ENCODE results near the gene AMOTL2.

GRCh38 chr3:134339913-134340312, 34.3 kb downstream of the AMOTL2 start:
- TF ChIP-seq, protein P1, sequence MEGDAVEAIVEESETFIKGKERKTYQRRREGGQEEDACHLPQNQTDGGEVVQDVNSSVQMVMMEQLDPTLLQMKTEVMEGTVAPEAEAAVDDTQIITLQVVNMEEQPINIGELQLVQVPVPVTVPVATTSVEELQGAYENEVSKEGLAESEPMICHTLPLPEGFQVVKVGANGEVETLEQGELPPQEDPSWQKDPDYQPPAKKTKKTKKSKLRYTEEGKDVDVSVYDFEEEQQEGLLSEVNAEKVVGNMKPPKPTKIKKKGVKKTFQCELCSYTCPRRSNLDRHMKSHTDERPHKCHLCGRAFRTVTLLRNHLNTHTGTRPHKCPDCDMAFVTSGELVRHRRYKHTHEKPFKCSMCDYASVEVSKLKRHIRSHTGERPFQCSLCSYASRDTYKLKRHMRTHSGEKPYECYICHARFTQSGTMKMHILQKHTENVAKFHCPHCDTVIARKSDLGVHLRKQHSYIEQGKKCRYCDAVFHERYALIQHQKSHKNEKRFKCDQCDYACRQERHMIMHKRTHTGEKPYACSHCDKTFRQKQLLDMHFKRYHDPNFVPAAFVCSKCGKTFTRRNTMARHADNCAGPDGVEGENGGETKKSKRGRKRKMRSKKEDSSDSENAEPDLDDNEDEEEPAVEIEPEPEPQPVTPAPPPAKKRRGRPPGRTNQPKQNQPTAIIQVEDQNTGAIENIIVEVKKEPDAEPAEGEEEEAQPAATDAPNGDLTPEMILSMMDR (IDR thresholded peaks at IDR 0.05; ENCODE audit: low read depth, low read length, missing input control): no peak
- TF ChIP-seq RAD21 (IDR thresholded peaks at IDR 0.05) (no peak), YY1 (IDR thresholded peaks at IDR 0.05) (no peak), MAX (IDR thresholded peaks at IDR 0.05) (no peak), ZBTB33 (IDR thresholded peaks at IDR 0.05) (no peak), RXRA (IDR thresholded peaks at IDR 0.05) (no peak), GABPA (IDR thresholded peaks at IDR 0.05 in 1 of 2, conservative IDR thresholded peaks at IDR 0.05 in 1 of 2) (no peak)
- TF ChIP-seq, protein P2, sequence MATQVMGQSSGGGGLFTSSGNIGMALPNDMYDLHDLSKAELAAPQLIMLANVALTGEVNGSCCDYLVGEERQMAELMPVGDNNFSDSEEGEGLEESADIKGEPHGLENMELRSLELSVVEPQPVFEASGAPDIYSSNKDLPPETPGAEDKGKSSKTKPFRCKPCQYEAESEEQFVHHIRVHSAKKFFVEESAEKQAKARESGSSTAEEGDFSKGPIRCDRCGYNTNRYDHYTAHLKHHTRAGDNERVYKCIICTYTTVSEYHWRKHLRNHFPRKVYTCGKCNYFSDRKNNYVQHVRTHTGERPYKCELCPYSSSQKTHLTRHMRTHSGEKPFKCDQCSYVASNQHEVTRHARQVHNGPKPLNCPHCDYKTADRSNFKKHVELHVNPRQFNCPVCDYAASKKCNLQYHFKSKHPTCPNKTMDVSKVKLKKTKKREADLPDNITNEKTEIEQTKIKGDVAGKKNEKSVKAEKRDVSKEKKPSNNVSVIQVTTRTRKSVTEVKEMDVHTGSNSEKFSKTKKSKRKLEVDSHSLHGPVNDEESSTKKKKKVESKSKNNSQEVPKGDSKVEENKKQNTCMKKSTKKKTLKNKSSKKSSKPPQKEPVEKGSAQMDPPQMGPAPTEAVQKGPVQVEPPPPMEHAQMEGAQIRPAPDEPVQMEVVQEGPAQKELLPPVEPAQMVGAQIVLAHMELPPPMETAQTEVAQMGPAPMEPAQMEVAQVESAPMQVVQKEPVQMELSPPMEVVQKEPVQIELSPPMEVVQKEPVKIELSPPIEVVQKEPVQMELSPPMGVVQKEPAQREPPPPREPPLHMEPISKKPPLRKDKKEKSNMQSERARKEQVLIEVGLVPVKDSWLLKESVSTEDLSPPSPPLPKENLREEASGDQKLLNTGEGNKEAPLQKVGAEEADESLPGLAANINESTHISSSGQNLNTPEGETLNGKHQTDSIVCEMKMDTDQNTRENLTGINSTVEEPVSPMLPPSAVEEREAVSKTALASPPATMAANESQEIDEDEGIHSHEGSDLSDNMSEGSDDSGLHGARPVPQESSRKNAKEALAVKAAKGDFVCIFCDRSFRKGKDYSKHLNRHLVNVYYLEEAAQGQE (IDR thresholded peaks at IDR 0.05): no peak
